ENCODE measurements around the gene ABL1.
A peak's percentile ranks its signal among the peaks of the same experiment; 100 is the strongest.

Gene ABL1

DNA sequence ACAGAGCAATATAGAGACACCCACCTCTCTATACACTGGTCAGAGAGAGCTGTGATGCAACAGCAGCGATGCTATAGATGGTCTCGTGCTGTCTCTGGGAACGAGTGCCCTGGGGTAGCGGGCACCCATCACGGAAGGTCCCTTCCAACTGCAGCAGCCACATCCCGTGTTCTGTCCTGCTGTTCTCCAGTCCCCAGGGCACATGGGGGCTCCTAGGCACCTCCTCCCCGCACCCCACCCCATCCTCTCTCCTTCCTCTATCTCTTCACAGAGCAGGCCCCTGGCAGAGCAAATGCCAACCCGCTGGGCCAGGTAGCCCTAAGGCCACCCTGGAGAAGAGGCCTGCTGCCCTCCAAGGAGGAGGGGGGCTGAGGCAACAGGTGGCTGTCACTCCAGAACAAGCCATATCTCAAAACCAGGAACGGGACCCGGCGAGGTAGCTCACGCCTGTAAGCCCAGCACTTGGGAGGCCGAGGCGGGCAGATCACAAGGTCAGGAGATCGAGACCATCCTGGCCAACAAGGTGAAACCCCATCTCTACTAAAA lies 95.8 kb downstream of the ABL1 start:
- 94% methylated on average over 13 of the region's 15 CpGs for WGBS
- H3K9ac ChIP-seq (ENCODE audit: low read length): no peak overlapping the region
- peaks cover 0 to 13% of the 10 kb centered on the region in 2 experiments for H3K27me3 ChIP-seq (ENCODE audit: control insufficient read depth in 1 of 2, insufficient read depth in 1 of 2, low read length in 2 of 2)
- no peaks in the 10 kb centered on the region for H3K79me1 ChIP-seq (replicated peaks; ENCODE audit: low read length, poor library complexity, severe bottlenecking)
- no peak for DNase-seq
- H3K14ac ChIP-seq (ENCODE audit: low read length in 2 of 2): no peak overlapping the region
- no peak overlapping the region for H2BK15ac ChIP-seq (ENCODE audit: low read depth, poor library complexity, severe bottlenecking)
- no peak overlapping the region for H3K27ac ChIP-seq (ENCODE audit: low read length, poor library complexity, severe bottlenecking)
- no peaks in the 10 kb centered on the region for H3K9me3 ChIP-seq (ENCODE audit: control insufficient read depth, low read length)
- H3K4me1 ChIP-seq (ENCODE audit: control insufficient read depth, insufficient read depth, low read depth, low read length): peaks cover 58% of the 10 kb centered on the region
- no peak overlapping the region for H4K8ac ChIP-seq (ENCODE audit: low read length)
- no peak overlapping the region for H3K4me3 ChIP-seq (ENCODE audit: insufficient read depth in 1 of 2, low read depth in 1 of 2, low read length in 2 of 2)
- no peak overlapping the region for H3K4ac ChIP-seq (ENCODE audit: low read depth in 1 of 2, low read length in 2 of 2)
- no peak overlapping the region for H2BK120ac ChIP-seq (ENCODE audit: low read depth, low read length)
- H2AK5ac ChIP-seq (ENCODE audit: low read length, severe bottlenecking): no peak overlapping the region
- no peak overlapping the region for H3K23ac ChIP-seq (ENCODE audit: low read length in 2 of 2)
- no peak overlapping the region for H2BK5ac ChIP-seq (ENCODE audit: low read depth, low read length, poor library complexity, severe bottlenecking)
- no peak overlapping the region for H2BK12ac ChIP-seq (ENCODE audit: low read length in 2 of 2)
- H2AFZ ChIP-seq (ENCODE audit: low read depth, low read length): no peak overlapping the region
- no peak overlapping the region for H3K4me2 ChIP-seq (ENCODE audit: low read length, poor library complexity, severe bottlenecking)
- H3K18ac ChIP-seq (ENCODE audit: low read depth in 1 of 2, low read length in 2 of 2): no peak overlapping the region
- no peaks in the 10 kb centered on the region for H3K36me3 ChIP-seq (ENCODE audit: control insufficient read depth in 1 of 2, insufficient read depth in 2 of 2, low read depth in 1 of 2, low read length in 2 of 2)
- H4K91ac ChIP-seq (ENCODE audit: low read length): no peak overlapping the region

GRCh38 chr9:130931508-130932254 lies 96.6 kb downstream of the ABL1 start:
- H3K4me3 ChIP-seq (ENCODE audit: insufficient read depth in 1 of 2, low read depth in 1 of 2, low read length in 2 of 2): no peak overlapping the region
- H3K36me3 ChIP-seq (ENCODE audit: control insufficient read depth in 1 of 2, insufficient read depth in 2 of 2, low read depth in 1 of 2, low read length in 2 of 2): no peaks in the 10 kb centered on the region
- no peak overlapping the region for H3K14ac ChIP-seq (ENCODE audit: low read length in 2 of 2)
- no peak overlapping the region for H3K27ac ChIP-seq (ENCODE audit: low read length, poor library complexity, severe bottlenecking)
- DNase-seq: no peak
- H2BK5ac ChIP-seq (ENCODE audit: low read depth, low read length, poor library complexity, severe bottlenecking): no peak overlapping the region
- no peaks in the 10 kb centered on the region for H3K9me3 ChIP-seq (ENCODE audit: control insufficient read depth, low read length)
- H2BK15ac ChIP-seq (ENCODE audit: low read depth, poor library complexity, severe bottlenecking): no peak overlapping the region
- no peak overlapping the region for H3K4ac ChIP-seq (ENCODE audit: low read depth in 1 of 2, low read length in 2 of 2)
- no peak overlapping the region for H2BK12ac ChIP-seq (ENCODE audit: low read length in 2 of 2)
- H3K4me1 ChIP-seq (ENCODE audit: control insufficient read depth, insufficient read depth, low read depth, low read length): peaks cover 61% of the 10 kb centered on the region
- no peak overlapping the region for H3K18ac ChIP-seq (ENCODE audit: low read depth in 1 of 2, low read length in 2 of 2)
- H3K79me1 ChIP-seq (replicated peaks; ENCODE audit: low read length, poor library complexity, severe bottlenecking): no peaks in the 10 kb centered on the region
- no peak overlapping the region for H4K8ac ChIP-seq (ENCODE audit: low read length)
- H3K9ac ChIP-seq (ENCODE audit: low read length): no peak overlapping the region
- no peak overlapping the region for H3K23ac ChIP-seq (ENCODE audit: low read length in 2 of 2)
- no peak overlapping the region for H2AK5ac ChIP-seq (ENCODE audit: low read length, severe bottlenecking)
- 90% methylated on average over 20 of the region's 20 CpGs for WGBS
- H3K4me2 ChIP-seq (ENCODE audit: low read length, poor library complexity, severe bottlenecking): no peak overlapping the region
- no peak overlapping the region for H4K91ac ChIP-seq (ENCODE audit: low read length)
- H2AFZ ChIP-seq (ENCODE audit: low read depth, low read length): no peak overlapping the region
- H2BK120ac ChIP-seq (ENCODE audit: low read depth, low read length): no peak overlapping the region
- H3K27me3 ChIP-seq (ENCODE audit: control insufficient read depth in 1 of 2, insufficient read depth in 1 of 2, low read length in 2 of 2): peaks cover 0 to 9% of the 10 kb centered on the region in 2 experiments

DNA sequence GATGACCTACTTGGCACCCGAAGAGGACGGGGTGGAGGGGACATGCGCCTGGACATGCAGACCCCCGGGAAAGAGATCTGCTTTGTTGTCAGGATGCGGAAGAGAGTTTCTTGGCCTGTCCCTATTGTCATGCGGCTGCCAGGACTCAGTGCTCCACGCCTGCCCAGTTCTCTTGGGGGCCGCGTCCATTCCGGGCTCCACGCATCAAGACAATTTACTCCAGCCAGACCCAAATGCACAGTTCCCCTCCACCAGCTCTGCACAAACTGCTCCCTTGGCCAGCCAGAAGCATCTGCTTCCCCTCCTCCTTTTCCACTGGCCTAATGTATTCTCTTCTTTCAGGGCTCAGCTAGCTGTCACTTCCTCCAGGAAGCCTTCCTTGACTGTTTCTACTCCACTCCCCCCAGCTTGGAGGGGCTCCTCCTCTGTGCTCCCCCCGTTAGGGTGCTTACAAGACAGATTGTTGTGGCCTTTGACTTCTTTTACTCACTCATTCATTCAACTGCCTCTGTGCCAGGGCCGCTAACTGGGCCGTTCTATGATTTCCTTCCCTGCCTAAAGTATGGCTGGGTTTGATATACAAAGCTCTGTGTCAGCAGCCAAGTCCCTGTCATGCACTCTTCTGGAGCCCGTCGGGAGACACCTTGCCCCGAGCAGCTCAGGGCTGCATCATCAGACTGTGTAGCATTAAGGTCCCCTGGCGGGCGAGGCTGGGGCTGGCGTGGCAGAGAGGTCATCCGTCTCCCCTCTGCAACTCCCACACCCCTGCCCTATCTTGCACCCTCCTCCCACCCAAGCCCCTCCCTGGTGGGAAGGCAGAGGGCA lies 97.4 kb downstream of the ABL1 start:
- DNase-seq: no peak
- Histone ChIP-seq H2AFZ (ENCODE audit: low read depth, low read length) (no peak overlapping the region), H3K27me3 (ENCODE audit: control insufficient read depth in 1 of 2, insufficient read depth in 1 of 2, low read length in 2 of 2) (peaks cover 0 to 12% of the 10 kb centered on the region in 2 experiments), H2BK5ac (ENCODE audit: low read depth, low read length, poor library complexity, severe bottlenecking) (no peak overlapping the region), H3K4me2 (ENCODE audit: low read length, poor library complexity, severe bottlenecking) (no peak overlapping the region), H3K23ac (ENCODE audit: low read length in 2 of 2) (no peak overlapping the region), H2BK12ac (ENCODE audit: low read length in 2 of 2) (no peak overlapping the region), H3K9ac (ENCODE audit: low read length) (peak overlapping the region; percentile 26), H3K36me3 (ENCODE audit: control insufficient read depth in 1 of 2, insufficient read depth in 2 of 2, low read depth in 1 of 2, low read length in 2 of 2) (no peaks in the 10 kb centered on the region), H3K27ac (ENCODE audit: low read length, poor library complexity, severe bottlenecking) (no peak overlapping the region), H3K18ac (ENCODE audit: low read depth in 1 of 2, low read length in 2 of 2) (no peak overlapping the region), H2AK5ac (ENCODE audit: low read length, severe bottlenecking) (no peak overlapping the region), H3K4ac (ENCODE audit: low read depth in 1 of 2, low read length in 2 of 2) (no peak overlapping the region), H3K9me3 (ENCODE audit: control insufficient read depth, low read length) (no peaks in the 10 kb centered on the region), H2BK120ac (ENCODE audit: low read depth, low read length) (no peak overlapping the region), H3K4me3 (ENCODE audit: insufficient read depth in 1 of 2, low read depth in 1 of 2, low read length in 2 of 2) (peak overlapping the region in 1 of 2 experiments; percentile 41), H2BK15ac (ENCODE audit: low read depth, poor library complexity, severe bottlenecking) (no peak overlapping the region), H3K4me1 (ENCODE audit: control insufficient read depth, insufficient read depth, low read depth, low read length) (peaks cover 61% of the 10 kb centered on the region), H3K79me1 (replicated peaks; ENCODE audit: low read length, poor library complexity, severe bottlenecking) (no peaks in the 10 kb centered on the region), H4K8ac (ENCODE audit: low read length) (no peak overlapping the region), H4K91ac (ENCODE audit: low read length) (no peak overlapping the region), H3K14ac (ENCODE audit: low read length in 2 of 2) (no peak overlapping the region)
- 74% methylated on average over 18 of the region's 21 CpGs for WGBS

Measured in mesenchymal stem cell (in vitro differentiated cells and primary cell).